ENCODE data around the gene CORIN.
"Not testable (repeated sequence)": the region's sequence is repeated elsewhere in the genome, so short reads cannot be mapped to it uniquely, and the experiment has no call there.

CORIN gene

GRCh38 chr4:47695260-47695659, 142.6 kb downstream of the CORIN start:
- DNase-seq (ENCODE audit: insufficient read length, low spot score), result no peak
- TF ChIP-seq POU2F2 (IDR thresholded peaks at IDR 0.05; ENCODE audit: low read depth, low read length) (no peak), PAX5 (IDR thresholded peaks at IDR 0.05; ENCODE audit: insufficient read depth, low read length, severe bottlenecking) (no peak), TAF1 (IDR thresholded peaks at IDR 0.05; ENCODE audit: low read depth, low read length) (no peak), POLR2A (IDR thresholded peaks at IDR 0.05; ENCODE audit: low read depth, low read length) (no peak), POLR2AphosphoS5 (IDR thresholded peaks at IDR 0.05; ENCODE audit: low read depth, low read length) (no peak), SPI1 (IDR thresholded peaks at IDR 0.05; ENCODE audit: low read depth, low read length) (no peak)
- FAIRE-seq, result no peak

- TF ChIP-seq TAF1 (IDR thresholded peaks at IDR 0.05; ENCODE audit: low read depth, low read length) (no peak), POLR2A (IDR thresholded peaks at IDR 0.05; ENCODE audit: low read depth, low read length) (no peak), PAX5 (IDR thresholded peaks at IDR 0.05; ENCODE audit: insufficient read depth, low read length, severe bottlenecking) (no peak), POLR2AphosphoS5 (IDR thresholded peaks at IDR 0.05; ENCODE audit: low read depth, low read length) (no peak), POU2F2 (IDR thresholded peaks at IDR 0.05; ENCODE audit: low read depth, low read length) (no peak), SPI1 (IDR thresholded peaks at IDR 0.05; ENCODE audit: low read depth, low read length) (no peak)
- FAIRE-seq, result no peak
- DNase-seq (ENCODE audit: insufficient read length, low spot score), result no peak
Measured at GRCh38 chr4:47694322-47694721, 143.5 kb downstream of the CORIN start.

- DNase-seq (ENCODE audit: insufficient read length, low spot score) (no peak), FAIRE-seq (no peak)
- no peak for TF ChIP-seq SPI1 (IDR thresholded peaks at IDR 0.05; ENCODE audit: low read depth, low read length)
- no peak for TF ChIP-seq PAX5 (IDR thresholded peaks at IDR 0.05; ENCODE audit: insufficient read depth, low read length, severe bottlenecking)
- TF ChIP-seq POU2F2 (IDR thresholded peaks at IDR 0.05; ENCODE audit: low read depth, low read length), result no peak
Measured at GRCh38 chr4:47692691-47693090, 145.2 kb downstream of the CORIN start.

GRCh38 chr4:47691757-47692383, 146.0 kb downstream of the CORIN start:
- FAIRE-seq; DNase-seq (ENCODE audit: insufficient read length, low spot score): not testable (repeated sequence)

- no peak for DNase-seq (ENCODE audit: insufficient read length, low spot score)
- no peak for FAIRE-seq
- no peak for TF ChIP-seq POU2F2 (IDR thresholded peaks at IDR 0.05; ENCODE audit: low read depth, low read length)
- TF ChIP-seq PAX5 (IDR thresholded peaks at IDR 0.05; ENCODE audit: insufficient read depth, low read length, severe bottlenecking), result no peak
- no peak for TF ChIP-seq TAF1 (IDR thresholded peaks at IDR 0.05; ENCODE audit: low read depth, low read length)
- TF ChIP-seq SPI1 (IDR thresholded peaks at IDR 0.05; ENCODE audit: low read depth, low read length), result no peak
- TF ChIP-seq POLR2A (IDR thresholded peaks at IDR 0.05; ENCODE audit: low read depth, low read length), result no peak
- no peak for TF ChIP-seq POLR2AphosphoS5 (IDR thresholded peaks at IDR 0.05; ENCODE audit: low read depth, low read length)
Measured at GRCh38 chr4:47690611-47691010, 147.3 kb downstream of the CORIN start.

DNA sequence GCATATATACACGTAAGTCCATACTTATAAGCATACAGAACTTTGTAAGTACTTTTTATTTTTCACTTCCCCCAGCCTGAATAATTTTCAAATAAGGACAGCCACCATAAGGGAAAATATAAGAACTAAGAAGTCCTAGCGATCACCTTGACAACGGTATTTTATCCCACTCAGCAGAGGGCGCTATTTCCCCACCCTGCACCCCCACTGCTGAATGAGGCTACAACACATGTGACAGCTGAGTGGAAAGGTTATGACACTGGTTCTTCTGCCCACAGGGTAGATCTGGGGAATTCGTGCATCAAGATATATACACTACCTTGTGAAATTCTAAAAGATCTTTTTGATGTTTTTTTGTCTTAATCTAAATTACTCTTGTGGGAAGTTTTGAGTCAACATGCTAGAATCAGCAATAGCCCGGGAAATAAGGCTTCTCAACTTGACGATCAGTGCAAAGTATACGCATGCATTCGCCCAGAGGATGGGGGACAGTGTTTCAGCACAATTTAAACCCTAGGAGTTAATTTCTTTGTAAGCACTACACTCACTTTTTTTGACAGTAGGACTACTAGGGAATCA, 151.5 kb downstream of the CORIN start:
- FAIRE-seq (peak; percentile 81), DNase-seq (ENCODE audit: insufficient read length, low spot score) (peak; percentile 22)
- TF ChIP-seq PAX5 (IDR thresholded peaks at IDR 0.05; ENCODE audit: insufficient read depth, low read length, severe bottlenecking), result no peak
- no peak for TF ChIP-seq SPI1 (IDR thresholded peaks at IDR 0.05; ENCODE audit: low read depth, low read length)
- TF ChIP-seq POLR2AphosphoS5 (IDR thresholded peaks at IDR 0.05; ENCODE audit: low read depth, low read length), result no peak
- no peak; the same call in 1 of the 2 replicates for TF ChIP-seq POU2F2 (IDR thresholded peaks at IDR 0.05; ENCODE audit: low read depth, low read length)
- TF ChIP-seq POLR2A (IDR thresholded peaks at IDR 0.05; ENCODE audit: low read depth, low read length), result no peak
- TF ChIP-seq TAF1 (IDR thresholded peaks at IDR 0.05; ENCODE audit: low read depth, low read length), result no peak

- TF ChIP-seq POLR2AphosphoS5 (IDR thresholded peaks at IDR 0.05; ENCODE audit: low read depth, low read length), result no peak
- TF ChIP-seq TAF1 (IDR thresholded peaks at IDR 0.05; ENCODE audit: low read depth, low read length), result no peak
- TF ChIP-seq SPI1 (IDR thresholded peaks at IDR 0.05; ENCODE audit: low read depth, low read length), result no peak
- no peak for TF ChIP-seq POLR2A (IDR thresholded peaks at IDR 0.05; ENCODE audit: low read depth, low read length)
- TF ChIP-seq POU2F2 (IDR thresholded peaks at IDR 0.05; ENCODE audit: low read depth, low read length), result no peak
- no peak for TF ChIP-seq PAX5 (IDR thresholded peaks at IDR 0.05; ENCODE audit: insufficient read depth, low read length, severe bottlenecking)
- FAIRE-seq (no peak), DNase-seq (ENCODE audit: insufficient read length, low spot score) (no peak)
Measured at GRCh38 chr4:47675806-47676205, 162.1 kb downstream of the CORIN start.

DNA sequence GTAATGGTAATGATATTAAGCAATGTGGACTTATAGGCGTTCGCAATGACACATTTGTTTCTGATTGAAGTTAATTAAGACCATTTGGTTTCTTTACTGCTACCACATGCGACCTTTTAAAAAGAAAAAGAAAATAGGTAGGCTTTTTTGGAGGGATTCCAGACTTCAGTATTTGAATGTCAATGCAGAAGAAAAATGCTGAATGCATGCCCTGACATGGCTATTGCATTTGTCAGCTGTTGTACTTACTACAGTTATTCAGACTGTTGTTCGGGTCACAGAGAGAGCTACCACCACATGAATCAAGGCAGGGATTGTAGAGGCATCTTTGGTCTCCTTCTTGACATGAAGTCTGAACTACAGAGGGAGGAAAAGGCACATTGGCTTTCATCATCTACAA, 163.7 kb downstream of the CORIN start:
- DNase-seq (ENCODE audit: insufficient read length, low spot score), result no peak
- no peak for FAIRE-seq
- TF ChIP-seq POLR2AphosphoS5 (IDR thresholded peaks at IDR 0.05; ENCODE audit: low read depth, low read length), result no peak
- TF ChIP-seq POU2F2 (IDR thresholded peaks at IDR 0.05; ENCODE audit: low read depth, low read length), result no peak
- no peak for TF ChIP-seq SPI1 (IDR thresholded peaks at IDR 0.05; ENCODE audit: low read depth, low read length)
- no peak for TF ChIP-seq POLR2A (IDR thresholded peaks at IDR 0.05; ENCODE audit: low read depth, low read length)
- TF ChIP-seq PAX5 (IDR thresholded peaks at IDR 0.05; ENCODE audit: insufficient read depth, low read length, severe bottlenecking), result no peak
- TF ChIP-seq TAF1 (IDR thresholded peaks at IDR 0.05; ENCODE audit: low read depth, low read length), result no peak

GRCh38 chr4:47672696-47673095, 165.2 kb downstream of the CORIN start:
- TF ChIP-seq PAX5 (IDR thresholded peaks at IDR 0.05; ENCODE audit: insufficient read depth, low read length, severe bottlenecking), result no peak
- no peak for TF ChIP-seq POLR2A (IDR thresholded peaks at IDR 0.05; ENCODE audit: low read depth, low read length)
- TF ChIP-seq POLR2AphosphoS5 (IDR thresholded peaks at IDR 0.05; ENCODE audit: low read depth, low read length), result no peak
- no peak for TF ChIP-seq TAF1 (IDR thresholded peaks at IDR 0.05; ENCODE audit: low read depth, low read length)
- TF ChIP-seq POU2F2 (IDR thresholded peaks at IDR 0.05; ENCODE audit: low read depth, low read length), result no peak
- TF ChIP-seq SPI1 (IDR thresholded peaks at IDR 0.05; ENCODE audit: low read depth, low read length), result no peak
- DNase-seq (ENCODE audit: insufficient read length, low spot score) (no peak), FAIRE-seq (no peak)

DNA sequence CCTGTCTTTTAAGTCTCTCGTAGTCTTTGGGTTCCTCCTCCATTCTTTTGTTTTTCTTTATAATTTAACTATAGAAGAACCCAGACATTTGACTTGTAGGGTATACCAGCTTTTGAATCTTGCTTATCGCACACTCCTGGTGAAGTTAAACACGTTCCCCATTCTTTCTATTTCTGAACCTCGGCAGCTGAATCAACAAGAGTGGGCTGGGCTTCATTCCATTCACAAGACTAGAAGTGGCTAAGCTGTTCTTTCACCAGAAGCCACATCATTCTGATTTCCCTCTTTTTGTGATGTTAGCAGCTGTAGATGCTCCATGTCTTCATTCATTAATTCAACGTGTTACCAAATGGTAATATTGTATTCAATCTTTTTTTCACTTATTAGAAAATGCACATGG, 167.9 kb downstream of the CORIN start:
- FAIRE-seq (no peak), DNase-seq (ENCODE audit: insufficient read length, low spot score) (no peak)
- TF ChIP-seq PAX5 (IDR thresholded peaks at IDR 0.05; ENCODE audit: insufficient read depth, low read length, severe bottlenecking) (no peak), POLR2AphosphoS5 (IDR thresholded peaks at IDR 0.05; ENCODE audit: low read depth, low read length) (no peak), POU2F2 (IDR thresholded peaks at IDR 0.05; ENCODE audit: low read depth, low read length) (no peak), SPI1 (IDR thresholded peaks at IDR 0.05; ENCODE audit: low read depth, low read length) (no peak), TAF1 (IDR thresholded peaks at IDR 0.05; ENCODE audit: low read depth, low read length) (no peak), POLR2A (IDR thresholded peaks at IDR 0.05; ENCODE audit: low read depth, low read length) (no peak)

Measured in GM12891 (cell line).